ENCODE measurements around the gene FKBP6.
"Not testable (repeated sequence)": the region's sequence is repeated elsewhere in the genome, so short reads cannot be mapped to it uniquely, and the experiment has no call there.

DNA sequence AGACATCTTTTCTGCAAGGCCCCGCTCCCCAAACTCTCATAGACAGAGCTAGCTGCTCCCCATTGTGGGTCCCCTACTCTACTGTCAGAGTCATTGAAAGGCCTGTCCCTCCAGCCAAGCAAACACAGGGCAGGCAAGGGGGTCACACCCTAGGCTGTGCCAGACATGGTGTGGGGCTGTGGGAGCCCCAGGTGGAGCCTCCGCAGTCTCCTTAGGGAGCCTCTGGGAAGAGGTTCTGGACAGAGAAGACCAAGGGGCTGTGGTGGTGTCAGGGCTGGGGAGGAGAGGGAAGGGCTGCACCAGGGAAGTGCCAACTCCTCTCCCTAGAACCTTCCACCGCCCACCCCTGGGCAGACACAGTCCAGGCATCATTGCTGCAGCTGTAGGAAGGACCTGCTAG, 76.9 kb downstream of the FKBP6 start:
- TF ChIP-seq, protein P1, sequence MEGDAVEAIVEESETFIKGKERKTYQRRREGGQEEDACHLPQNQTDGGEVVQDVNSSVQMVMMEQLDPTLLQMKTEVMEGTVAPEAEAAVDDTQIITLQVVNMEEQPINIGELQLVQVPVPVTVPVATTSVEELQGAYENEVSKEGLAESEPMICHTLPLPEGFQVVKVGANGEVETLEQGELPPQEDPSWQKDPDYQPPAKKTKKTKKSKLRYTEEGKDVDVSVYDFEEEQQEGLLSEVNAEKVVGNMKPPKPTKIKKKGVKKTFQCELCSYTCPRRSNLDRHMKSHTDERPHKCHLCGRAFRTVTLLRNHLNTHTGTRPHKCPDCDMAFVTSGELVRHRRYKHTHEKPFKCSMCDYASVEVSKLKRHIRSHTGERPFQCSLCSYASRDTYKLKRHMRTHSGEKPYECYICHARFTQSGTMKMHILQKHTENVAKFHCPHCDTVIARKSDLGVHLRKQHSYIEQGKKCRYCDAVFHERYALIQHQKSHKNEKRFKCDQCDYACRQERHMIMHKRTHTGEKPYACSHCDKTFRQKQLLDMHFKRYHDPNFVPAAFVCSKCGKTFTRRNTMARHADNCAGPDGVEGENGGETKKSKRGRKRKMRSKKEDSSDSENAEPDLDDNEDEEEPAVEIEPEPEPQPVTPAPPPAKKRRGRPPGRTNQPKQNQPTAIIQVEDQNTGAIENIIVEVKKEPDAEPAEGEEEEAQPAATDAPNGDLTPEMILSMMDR (tag by site-specific recombination; IDR thresholded peaks at IDR 0.05) = not testable (repeated sequence)
- TF ChIP-seq ZNF416, ZNF140 (tag by site-specific recombination; IDR thresholded peaks at IDR 0.05): not testable (repeated sequence)

Data from HEK293 (cell line).